Measurements from ENCODE around the gene CORO2A. TPM values are rescaled to one million over a fixed set of nuclear protein-coding genes. Genes with fewer than 3 reads are reported as not detected.

Gene CORO2A
- total and polyA plus RNA-seq, 2 of the 8 experiments (the other 6 are each of a cell fraction or from before 2014, with no cell fraction given), result 13.7 to 27.9 TPM

DNA sequence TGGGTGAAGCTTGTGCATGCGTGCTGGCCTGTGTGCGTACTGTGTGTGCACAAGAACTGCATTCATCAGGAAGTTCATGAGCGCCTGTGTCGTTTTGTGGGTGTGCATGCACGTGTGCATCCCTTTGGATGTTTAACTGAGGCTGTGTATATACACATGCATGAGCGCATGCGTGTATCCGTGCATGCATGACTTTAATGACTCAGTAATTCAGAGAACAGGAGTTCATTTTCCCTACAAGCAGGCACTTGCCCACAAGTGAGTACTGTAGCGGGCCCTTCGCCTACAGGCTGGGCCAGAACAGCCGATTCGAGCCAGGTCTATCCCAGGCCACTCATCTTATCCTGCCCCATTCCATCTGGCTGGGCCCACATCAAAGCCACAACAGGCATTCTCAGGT, 29.8 kb downstream of the CORO2A start (continued):
- no peak for TF ChIP-seq SIN3A (conservative IDR thresholded peaks at IDR 0.05 in 1 of 2, IDR thresholded peaks at IDR 0.05 in 1 of 2; ENCODE audit: low read depth in 1 of 2, low read length in 2 of 2)
- no peak for TF ChIP-seq ATF3 (IDR thresholded peaks at IDR 0.05; ENCODE audit: insufficient read depth, low read depth, low read length)
- TF ChIP-seq GABPA (IDR thresholded peaks at IDR 0.05; ENCODE audit: borderline replicate concordance, insufficient read depth, low read length), result no peak
- no peak for TF ChIP-seq FOSL1 (IDR thresholded peaks at IDR 0.05; ENCODE audit: insufficient read depth, low read depth, low read length)
- TF ChIP-seq, protein P1, sequence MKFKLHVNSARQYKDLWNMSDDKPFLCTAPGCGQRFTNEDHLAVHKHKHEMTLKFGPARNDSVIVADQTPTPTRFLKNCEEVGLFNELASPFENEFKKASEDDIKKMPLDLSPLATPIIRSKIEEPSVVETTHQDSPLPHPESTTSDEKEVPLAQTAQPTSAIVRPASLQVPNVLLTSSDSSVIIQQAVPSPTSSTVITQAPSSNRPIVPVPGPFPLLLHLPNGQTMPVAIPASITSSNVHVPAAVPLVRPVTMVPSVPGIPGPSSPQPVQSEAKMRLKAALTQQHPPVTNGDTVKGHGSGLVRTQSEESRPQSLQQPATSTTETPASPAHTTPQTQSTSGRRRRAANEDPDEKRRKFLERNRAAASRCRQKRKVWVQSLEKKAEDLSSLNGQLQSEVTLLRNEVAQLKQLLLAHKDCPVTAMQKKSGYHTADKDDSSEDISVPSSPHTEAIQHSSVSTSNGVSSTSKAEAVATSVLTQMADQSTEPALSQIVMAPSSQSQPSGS (IDR thresholded peaks at IDR 0.05; ENCODE audit: low read length), result no peak
